Measurements from ENCODE around the gene UGCG. TPM values are rescaled to one million over a fixed set of nuclear protein-coding genes. Genes with fewer than 3 reads are reported as not detected.

UGCG gene
- total RNA-seq, 1 experiment from 2014 or later, result 23.3 TPM

DNA sequence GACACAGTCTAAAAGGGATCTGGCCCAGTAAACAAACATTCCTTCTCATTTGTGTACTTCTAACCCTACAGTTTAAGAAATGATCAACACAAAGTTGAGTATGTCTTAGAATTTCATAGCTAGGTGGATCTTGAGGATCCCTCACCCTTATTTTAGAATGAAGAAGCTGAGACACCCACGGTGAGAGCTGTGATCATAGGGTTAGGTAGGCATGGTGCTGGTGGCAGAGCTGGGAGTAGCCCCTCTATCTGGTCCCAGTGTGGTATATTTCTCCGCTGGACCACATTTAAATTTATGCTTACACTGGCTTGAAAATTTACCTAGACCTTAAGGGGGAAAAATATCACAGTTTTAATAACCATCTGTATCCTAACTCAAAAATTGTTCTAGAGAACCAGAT is 39.8 kb downstream of the UGCG start:
- WGBS (ENCODE audit: extremely low coverage, insufficient read length, low lambda C conversion rate), result no CpG with 5 or more reads among the region's 2 CpGs
- H3K4me2 ChIP-seq (ENCODE audit: insufficient read depth, insufficient read length, low read length), result no peak overlapping the region
- no peaks in the 10 kb centered on the region for H3K9me3 ChIP-seq (ENCODE audit: control insufficient read depth, low read depth, low read length)
- no peaks in the 10 kb centered on the region for H3K23me2 ChIP-seq (ENCODE audit: insufficient read length, low read depth, low read length, poor library complexity, severe bottlenecking)
- Mint-ChIP-seq H3K4me1 (peaks cover 0 to 5% of the 10 kb centered on the region in 2 experiments; a peak in 1 of 4 replicates), H3K27ac (no peak overlapping the region), H3K9me3 (no peaks in the 10 kb centered on the region), H3K36me3 (ENCODE audit: insufficient read depth in 1 of 3, low read depth in 3 of 3) (peaks cover 5 to 30% (median 19%) of the 10 kb centered on the region in 3 experiments; a peak in 6 of 7 replicates), H3K27me3 (ENCODE audit: low read depth) (no peaks in the 10 kb centered on the region), H3K4me3 (no peak overlapping the region)
- H2BK120ac ChIP-seq (ENCODE audit: low read depth, low read length, poor library complexity, severe bottlenecking), result no peak overlapping the region
- H3K79me2 ChIP-seq (ENCODE audit: insufficient read depth, low read length), result no peaks in the 10 kb centered on the region
- H4K91ac ChIP-seq (ENCODE audit: insufficient read length, low read depth, low read length), result no peak overlapping the region
- no peak overlapping the region for H3K4ac ChIP-seq (ENCODE audit: low read depth, low read length)
- H2BK5ac ChIP-seq (ENCODE audit: insufficient read length, low read length), result no peak overlapping the region
- no peak overlapping the region for H3K27ac ChIP-seq (ENCODE audit: insufficient read length, low read depth, low read length)
- no peak overlapping the region for H3K23ac ChIP-seq (ENCODE audit: insufficient read length, low read depth, low read length)
- no peak overlapping the region for H2AFZ ChIP-seq (ENCODE audit: low read length)
- no peaks in the 10 kb centered on the region for H4K20me1 ChIP-seq (ENCODE audit: control insufficient read depth, insufficient read depth, insufficient read length)
- no peak overlapping the region for H4K8ac ChIP-seq (replicated peaks; ENCODE audit: insufficient read length, low read depth, low read length)
- H3K18ac ChIP-seq (ENCODE audit: insufficient read length, low read depth, low read length), result no peak overlapping the region
- H3K27me3 ChIP-seq (ENCODE audit: insufficient read depth, low read length), result no peaks in the 10 kb centered on the region
- no peak overlapping the region for H3K9ac ChIP-seq (ENCODE audit: extremely low read depth, insufficient read length, low read length)
- H2BK20ac ChIP-seq (ENCODE audit: low read depth, low read length, poor library complexity, severe bottlenecking), result no peak overlapping the region
- no peak overlapping the region for H2BK15ac ChIP-seq (ENCODE audit: low read depth, low read length)
- H3T11ph ChIP-seq (ENCODE audit: low read length), result no peak overlapping the region
- TF ChIP-seq, protein P1, sequence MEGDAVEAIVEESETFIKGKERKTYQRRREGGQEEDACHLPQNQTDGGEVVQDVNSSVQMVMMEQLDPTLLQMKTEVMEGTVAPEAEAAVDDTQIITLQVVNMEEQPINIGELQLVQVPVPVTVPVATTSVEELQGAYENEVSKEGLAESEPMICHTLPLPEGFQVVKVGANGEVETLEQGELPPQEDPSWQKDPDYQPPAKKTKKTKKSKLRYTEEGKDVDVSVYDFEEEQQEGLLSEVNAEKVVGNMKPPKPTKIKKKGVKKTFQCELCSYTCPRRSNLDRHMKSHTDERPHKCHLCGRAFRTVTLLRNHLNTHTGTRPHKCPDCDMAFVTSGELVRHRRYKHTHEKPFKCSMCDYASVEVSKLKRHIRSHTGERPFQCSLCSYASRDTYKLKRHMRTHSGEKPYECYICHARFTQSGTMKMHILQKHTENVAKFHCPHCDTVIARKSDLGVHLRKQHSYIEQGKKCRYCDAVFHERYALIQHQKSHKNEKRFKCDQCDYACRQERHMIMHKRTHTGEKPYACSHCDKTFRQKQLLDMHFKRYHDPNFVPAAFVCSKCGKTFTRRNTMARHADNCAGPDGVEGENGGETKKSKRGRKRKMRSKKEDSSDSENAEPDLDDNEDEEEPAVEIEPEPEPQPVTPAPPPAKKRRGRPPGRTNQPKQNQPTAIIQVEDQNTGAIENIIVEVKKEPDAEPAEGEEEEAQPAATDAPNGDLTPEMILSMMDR (conservative IDR thresholded peaks at IDR 0.05), result no peak
- H3K4me1 ChIP-seq (ENCODE audit: insufficient read depth, low read length), result no peaks in the 10 kb centered on the region
- no peak for DNase-seq
- no peaks in the 10 kb centered on the region for H3K79me1 ChIP-seq (ENCODE audit: insufficient read depth, low read depth, low read length, poor library complexity, severe bottlenecking)
- H4K5ac ChIP-seq (ENCODE audit: insufficient read length, low read depth, low read length), result no peak overlapping the region
- no peak overlapping the region for H2AK5ac ChIP-seq (ENCODE audit: insufficient read length, low read length)
- H3K56ac ChIP-seq (ENCODE audit: insufficient read length, low read depth, low read length), result no peak overlapping the region
- no peak overlapping the region for H2BK12ac ChIP-seq (ENCODE audit: insufficient read length, low read depth, low read length)
- H3K14ac ChIP-seq (ENCODE audit: insufficient read depth, low read length), result no peak overlapping the region

Data from H9 (cell line).